T-helper 1 cell treated with Interleukin-12 subunit alpha and Interleukin-12 subunit beta and Interleukin-4 antibody, amounts not matched to agents 30 μg/mL and 1 μg/mL, for 36 hours (primary cell): ENCODE results near the gene DNAJB12.
"Not testable (repeated sequence)": the region's sequence is repeated elsewhere in the genome, so short reads cannot be mapped to it uniquely, and the experiment has no call there.

Experiments used
- H3K27ac Mint-ChIP-seq: one replicate; pipeline ENCODE4 v1.8.0; 2021; ENCODE audit warnings: mild to moderate bottlenecking, mixed read lengths
- H3K27me3 Mint-ChIP-seq: one replicate; pipeline ENCODE4 v1.8.0; 2021; ENCODE audit warnings: low read depth, mixed read lengths
- H3K36me3 Mint-ChIP-seq: one replicate; pipeline ENCODE4 v1.8.0; 2021; ENCODE audit warnings: low read depth, mixed read lengths
- H3K4me1 Mint-ChIP-seq: one replicate; pipeline ENCODE4 v1.8.0; 2021; ENCODE audit warnings: low read depth, mixed read lengths
- H3K4me3 Mint-ChIP-seq: one replicate; pipeline ENCODE4 v1.8.0; 2021; ENCODE audit warnings: mild to moderate bottlenecking, moderate library complexity, mixed read lengths
- H3K9me3 Mint-ChIP-seq: one replicate; pipeline ENCODE4 v1.8.0; 2021; ENCODE audit warnings: mixed read lengths

DNAJB12 gene

DNA sequence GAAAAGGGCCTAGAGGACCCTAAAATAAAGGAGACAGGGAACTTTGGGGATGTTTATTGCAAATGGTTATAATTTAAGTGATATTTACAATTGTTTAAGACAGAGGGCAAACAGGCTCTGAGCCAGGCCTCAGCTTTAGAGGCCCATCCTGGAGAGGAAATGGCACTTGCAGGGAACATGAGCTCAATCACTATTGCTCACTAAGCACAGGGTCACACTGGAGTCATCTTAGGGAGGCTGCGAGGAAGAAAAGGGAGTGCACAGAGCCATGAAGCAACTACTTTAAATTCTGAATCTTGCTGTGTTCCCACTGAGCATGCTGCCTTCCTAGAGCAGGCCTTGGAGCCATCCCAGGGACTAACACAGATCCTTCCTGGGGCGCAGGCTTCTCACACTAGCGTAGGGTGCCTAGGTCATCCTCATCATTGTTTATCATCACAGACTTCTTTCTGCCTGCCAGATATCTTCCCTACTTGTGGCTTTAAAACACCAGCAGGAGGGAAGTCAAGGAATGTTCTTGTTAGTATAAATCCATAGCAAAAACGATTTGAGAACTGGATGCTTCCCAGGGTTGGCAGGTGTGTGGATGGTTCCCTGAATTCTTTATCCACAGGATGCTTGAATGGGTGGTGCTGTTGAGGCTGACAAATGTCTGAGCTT lies 12.7 kb upstream of the DNAJB12 start:
- Mint-ChIP-seq H3K27ac (peak overlapping the region; percentile 58), H3K4me3 (no peak overlapping the region), H3K36me3 (no peaks in the 10 kb centered on the region), H3K27me3 (no peaks in the 10 kb centered on the region), H3K4me1 (peaks cover 32% of the 10 kb centered on the region), H3K9me3 (no peaks in the 10 kb centered on the region)

DNA sequence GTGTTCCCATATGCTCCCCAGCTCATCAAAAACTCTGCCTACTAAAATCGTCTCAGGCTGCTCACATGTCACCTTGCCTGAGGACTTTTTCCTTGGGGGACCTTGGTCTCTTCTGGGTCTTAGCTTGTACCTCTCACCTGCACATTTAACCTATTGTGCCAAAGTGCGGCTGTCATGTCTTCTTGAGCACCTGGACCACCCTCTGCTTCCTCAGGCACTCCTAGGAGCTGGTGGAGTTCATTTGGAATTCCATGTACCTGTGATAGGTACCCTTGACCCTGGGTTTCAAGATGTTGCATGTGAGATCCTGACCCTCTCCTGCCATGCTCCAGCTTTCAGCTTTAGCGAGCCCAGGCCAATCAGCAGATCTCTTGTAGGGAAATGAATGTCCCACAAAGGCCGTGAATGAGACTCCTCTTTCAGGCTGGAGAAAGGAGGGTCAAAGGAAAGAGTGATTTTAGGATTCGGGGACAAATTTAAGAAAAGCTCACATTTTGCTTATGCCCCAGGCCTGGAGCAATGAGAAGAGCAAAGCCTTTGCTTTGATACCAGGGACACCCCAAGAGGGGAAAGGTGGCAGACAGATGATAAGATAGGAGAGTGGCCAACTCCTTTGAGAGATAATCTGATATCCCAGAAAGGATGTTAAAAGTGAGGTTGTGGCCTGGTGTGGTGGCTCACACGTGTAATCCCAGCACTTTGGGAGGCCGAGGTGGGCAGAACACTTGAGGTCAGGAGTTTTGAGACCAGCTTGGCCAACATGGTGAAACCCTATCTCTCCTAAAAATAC lies 10.6 kb upstream of the DNAJB12 start:
- H3K27me3 Mint-ChIP-seq = no peaks in the 10 kb centered on the region
- no peaks in the 10 kb centered on the region for H3K36me3 Mint-ChIP-seq
- peak overlapping the region; percentile 22 for H3K27ac Mint-ChIP-seq
- H3K4me3 Mint-ChIP-seq = no peak overlapping the region
- peaks cover 27% of the 10 kb centered on the region for H3K4me1 Mint-ChIP-seq
- no peaks in the 10 kb centered on the region for H3K9me3 Mint-ChIP-seq

DNA sequence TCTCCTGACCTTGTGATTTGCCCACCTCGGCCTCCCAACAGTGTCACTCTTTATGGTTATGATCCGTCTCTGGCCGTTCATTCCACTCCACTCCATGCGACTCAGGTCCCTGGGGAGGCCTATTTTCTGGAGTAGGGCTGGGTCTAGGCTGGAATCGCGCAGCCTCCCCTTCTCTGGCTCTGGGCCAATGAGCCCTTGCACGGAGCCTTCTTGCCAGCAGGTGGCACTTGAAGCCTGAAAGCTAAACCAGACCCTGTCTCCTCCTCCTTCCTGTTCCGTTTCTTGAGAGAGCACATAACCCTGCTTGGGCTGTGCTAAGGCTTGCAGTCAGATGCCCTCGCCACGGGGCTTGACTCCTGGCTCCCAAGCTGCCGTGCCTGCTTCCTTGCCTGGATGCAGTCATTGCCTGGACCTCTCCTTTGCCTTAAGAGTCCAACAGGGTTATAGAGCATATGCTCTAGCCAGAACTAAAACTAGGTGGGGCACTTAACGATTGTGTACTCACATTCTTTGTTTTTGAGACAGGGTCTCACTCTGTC lies 9.6 kb upstream of the DNAJB12 start:
- Mint-ChIP-seq H3K4me3 (no peak overlapping the region), H3K4me1 (peaks cover 21% of the 10 kb centered on the region), H3K9me3 (no peaks in the 10 kb centered on the region), H3K36me3 (no peaks in the 10 kb centered on the region), H3K27me3 (no peaks in the 10 kb centered on the region), H3K27ac (no peak overlapping the region)

DNA sequence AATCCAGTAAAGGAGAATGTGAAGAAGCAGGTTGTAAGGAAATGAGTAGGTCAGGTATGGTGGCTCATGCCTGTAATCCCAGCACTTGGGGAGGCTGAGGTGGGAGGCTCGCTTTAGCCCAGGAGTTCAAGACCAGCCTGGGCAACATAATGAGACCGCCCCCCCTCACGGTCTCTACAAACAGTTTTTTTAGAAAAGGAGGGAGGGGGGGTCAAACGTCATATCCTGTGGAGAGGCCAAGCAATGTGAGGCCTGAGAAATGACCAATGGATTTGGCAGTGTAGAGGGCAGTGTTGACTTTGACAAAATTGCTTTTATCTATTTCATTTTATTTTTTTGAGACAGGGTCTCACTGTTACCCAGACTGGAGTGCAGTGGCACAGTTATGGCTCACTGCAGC lies 2.3 kb upstream of the DNAJB12 start:
- H3K27me3 Mint-ChIP-seq = no peaks in the 10 kb centered on the region
- H3K4me3 Mint-ChIP-seq = no peak overlapping the region
- peaks cover 6% of the 10 kb centered on the region for H3K36me3 Mint-ChIP-seq
- no peaks in the 10 kb centered on the region for H3K9me3 Mint-ChIP-seq
- H3K27ac Mint-ChIP-seq = no peak overlapping the region
- peaks cover 24% of the 10 kb centered on the region for H3K4me1 Mint-ChIP-seq

DNA sequence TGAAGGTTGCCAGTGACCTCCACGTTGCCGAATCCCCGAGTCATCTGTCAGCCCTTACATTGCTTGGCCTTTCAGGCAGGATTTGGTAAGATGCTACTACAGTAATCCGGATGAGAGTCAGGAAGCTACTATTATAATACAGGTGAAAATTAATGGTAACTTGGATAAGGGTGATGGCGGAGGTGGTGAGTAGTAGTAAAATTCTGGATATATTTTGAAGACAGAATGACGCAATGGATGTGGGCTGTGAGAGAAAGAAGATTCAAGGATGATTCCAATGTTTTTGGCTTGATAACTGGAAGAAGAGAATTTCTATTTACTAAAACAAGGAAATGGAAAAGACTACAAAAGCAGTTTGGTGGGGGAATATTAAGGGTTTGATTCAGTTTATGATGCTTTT lies 1.4 kb upstream of the DNAJB12 start:
- no peak overlapping the region for H3K4me3 Mint-ChIP-seq
- H3K9me3 Mint-ChIP-seq = no peaks in the 10 kb centered on the region
- peaks cover 29% of the 10 kb centered on the region for H3K4me1 Mint-ChIP-seq
- H3K36me3 Mint-ChIP-seq = peaks cover 11% of the 10 kb centered on the region
- H3K27ac Mint-ChIP-seq = no peak overlapping the region
- H3K27me3 Mint-ChIP-seq = no peaks in the 10 kb centered on the region

DNA sequence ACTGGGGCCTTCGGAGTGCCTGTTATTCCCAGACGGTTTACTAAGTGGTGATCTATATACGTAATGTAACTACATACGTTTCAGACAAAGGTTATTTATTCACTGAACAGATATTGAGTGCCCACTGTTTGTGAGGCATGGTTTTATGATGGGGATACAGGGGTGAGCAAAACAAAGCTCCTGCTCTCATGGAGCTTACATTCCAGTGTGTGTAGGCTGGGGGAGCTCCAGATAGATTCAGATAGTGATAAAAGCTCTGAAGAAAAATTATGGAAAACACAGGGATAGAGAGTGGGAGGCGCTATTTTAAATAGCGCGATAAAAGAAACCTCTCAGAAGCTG lies 466 bp upstream of the DNAJB12 start:
- peaks cover 29% of the 10 kb centered on the region for H3K4me1 Mint-ChIP-seq
- H3K4me3 Mint-ChIP-seq = peak overlapping the region; percentile 99
- peak overlapping the region; percentile 99 for H3K27ac Mint-ChIP-seq
- H3K27me3 Mint-ChIP-seq = no peaks in the 10 kb centered on the region
- peaks cover 11% of the 10 kb centered on the region for H3K36me3 Mint-ChIP-seq
- H3K9me3 Mint-ChIP-seq = no peaks in the 10 kb centered on the region

DNA sequence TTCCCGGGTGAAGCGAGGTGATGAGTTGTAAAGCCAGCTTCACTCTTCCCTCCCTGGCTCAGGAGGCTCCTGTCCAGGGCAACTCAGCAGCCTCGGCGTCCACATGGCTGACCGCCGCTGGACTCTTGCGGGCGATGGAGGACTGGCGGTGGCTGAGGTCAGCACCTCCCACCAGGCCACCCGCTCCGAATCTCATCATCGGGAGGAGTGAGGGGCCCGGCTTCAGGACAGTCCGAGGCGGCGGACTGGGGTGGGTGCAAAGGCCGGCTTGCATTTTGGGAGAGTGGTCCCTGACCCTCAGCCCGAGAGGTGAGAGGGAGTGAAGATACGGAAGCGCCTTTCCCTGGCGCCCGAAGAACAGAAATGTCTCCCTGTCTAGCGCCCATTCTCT lies 759 bp downstream of the DNAJB12 start:
- H3K27ac Mint-ChIP-seq = peak overlapping the region; percentile 99
- peak overlapping the region; percentile 99 for H3K4me3 Mint-ChIP-seq
- H3K9me3 Mint-ChIP-seq = no peaks in the 10 kb centered on the region
- peaks cover 14% of the 10 kb centered on the region for H3K36me3 Mint-ChIP-seq
- H3K4me1 Mint-ChIP-seq = peaks cover 35% of the 10 kb centered on the region
- H3K27me3 Mint-ChIP-seq = no peaks in the 10 kb centered on the region

DNA sequence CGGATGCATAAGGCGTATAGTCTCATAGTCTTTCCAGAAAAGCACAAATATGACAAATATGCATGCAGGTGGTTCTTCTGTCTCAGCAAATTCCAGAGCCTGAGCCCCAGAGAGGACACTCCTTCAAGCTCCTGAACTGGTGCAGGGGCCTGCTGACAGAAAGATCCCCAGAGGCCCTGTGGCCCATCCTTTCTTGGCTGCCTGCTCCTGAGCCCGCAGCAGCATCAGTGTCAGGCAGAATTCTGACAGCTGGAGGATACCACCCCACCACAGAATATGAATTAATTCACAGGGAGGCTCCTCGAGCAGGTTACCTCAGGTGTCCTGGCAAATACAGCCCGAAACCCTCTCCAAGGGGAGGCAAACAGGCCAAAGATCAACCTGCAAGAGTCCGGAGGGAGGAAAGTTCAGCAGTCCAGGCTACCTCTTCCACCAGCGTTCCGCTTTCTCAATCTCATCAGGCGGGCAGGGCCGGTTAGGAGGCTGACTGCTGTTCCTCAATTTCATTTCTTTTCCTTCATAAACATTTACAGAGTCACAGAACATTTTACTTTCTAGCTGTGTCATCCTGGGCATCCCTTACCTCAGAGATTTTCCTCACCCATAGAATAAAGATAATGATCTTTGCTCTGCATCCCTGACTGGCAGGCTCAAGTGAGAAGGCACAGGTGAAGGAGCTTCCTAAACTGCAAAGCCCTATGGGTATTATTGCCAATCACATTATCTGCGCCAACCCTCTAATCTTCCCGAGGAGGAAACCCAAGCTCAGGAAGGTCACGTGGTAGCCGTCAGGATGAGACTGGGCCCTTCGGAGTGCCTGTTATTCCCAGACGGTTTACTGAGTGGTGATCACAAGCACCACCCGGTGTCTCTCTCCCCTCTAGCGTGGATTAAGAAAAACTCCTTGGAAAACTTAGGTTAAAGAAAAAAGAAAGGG lies 1.4 kb downstream of the DNAJB12 start:
- H3K27ac Mint-ChIP-seq = peak overlapping the region; percentile 45
- H3K27me3 Mint-ChIP-seq = no peaks in the 10 kb centered on the region
- peaks cover 16% of the 10 kb centered on the region for H3K36me3 Mint-ChIP-seq
- peaks cover 35% of the 10 kb centered on the region for H3K4me1 Mint-ChIP-seq
- peak overlapping the region; percentile 99 for H3K4me3 Mint-ChIP-seq
- no peaks in the 10 kb centered on the region for H3K9me3 Mint-ChIP-seq

DNA sequence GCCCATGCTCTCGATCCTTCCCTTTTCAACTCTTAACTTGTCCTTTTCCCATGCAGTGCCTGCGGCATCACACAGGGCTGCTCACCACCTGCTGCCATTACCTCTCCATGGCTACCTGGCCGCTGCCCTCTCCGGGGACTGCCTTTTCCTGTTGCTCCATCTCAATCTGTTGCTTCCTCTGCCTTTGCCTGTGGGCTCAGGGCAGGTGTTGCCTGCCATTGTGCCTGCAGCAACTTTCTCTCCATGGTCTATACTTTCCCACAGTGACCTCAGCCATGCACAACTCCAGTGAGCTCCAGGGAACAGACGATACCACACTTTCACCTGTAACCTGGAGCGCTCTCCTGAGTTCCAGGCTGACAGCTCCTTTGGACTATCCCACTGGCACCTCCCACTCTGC lies 3.2 kb downstream of the DNAJB12 start:
- H3K4me3 Mint-ChIP-seq = no peak overlapping the region
- H3K36me3 Mint-ChIP-seq = peaks cover 16% of the 10 kb centered on the region
- no peaks in the 10 kb centered on the region for H3K9me3 Mint-ChIP-seq
- no peaks in the 10 kb centered on the region for H3K27me3 Mint-ChIP-seq
- no peak overlapping the region for H3K27ac Mint-ChIP-seq
- peaks cover 35% of the 10 kb centered on the region for H3K4me1 Mint-ChIP-seq

DNA sequence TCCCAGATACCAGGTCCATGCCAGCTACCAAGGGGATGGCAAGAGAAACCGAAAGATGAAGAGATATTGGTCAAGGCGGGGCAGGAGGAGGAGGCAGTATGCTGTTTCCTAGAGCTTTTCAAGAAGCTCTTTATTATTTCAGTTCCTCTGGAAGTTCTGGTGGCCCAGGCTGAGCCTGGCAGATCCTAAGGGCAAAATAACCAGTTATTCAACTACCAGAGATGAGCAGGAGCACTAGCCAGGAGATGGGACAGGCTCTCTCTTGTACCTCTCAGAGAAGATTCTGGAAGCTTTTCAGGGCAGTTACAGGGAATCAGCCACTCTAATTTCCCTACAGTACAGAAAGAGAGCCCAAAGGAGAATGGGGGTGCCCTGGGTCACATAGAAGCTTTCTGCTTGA lies 5.3 kb downstream of the DNAJB12 start:
- peaks cover 27% of the 10 kb centered on the region for H3K4me1 Mint-ChIP-seq
- H3K4me3 Mint-ChIP-seq = no peak overlapping the region
- no peak overlapping the region for H3K27ac Mint-ChIP-seq
- H3K9me3 Mint-ChIP-seq = no peaks in the 10 kb centered on the region
- H3K27me3 Mint-ChIP-seq = no peaks in the 10 kb centered on the region
- peaks cover 16% of the 10 kb centered on the region for H3K36me3 Mint-ChIP-seq

DNA sequence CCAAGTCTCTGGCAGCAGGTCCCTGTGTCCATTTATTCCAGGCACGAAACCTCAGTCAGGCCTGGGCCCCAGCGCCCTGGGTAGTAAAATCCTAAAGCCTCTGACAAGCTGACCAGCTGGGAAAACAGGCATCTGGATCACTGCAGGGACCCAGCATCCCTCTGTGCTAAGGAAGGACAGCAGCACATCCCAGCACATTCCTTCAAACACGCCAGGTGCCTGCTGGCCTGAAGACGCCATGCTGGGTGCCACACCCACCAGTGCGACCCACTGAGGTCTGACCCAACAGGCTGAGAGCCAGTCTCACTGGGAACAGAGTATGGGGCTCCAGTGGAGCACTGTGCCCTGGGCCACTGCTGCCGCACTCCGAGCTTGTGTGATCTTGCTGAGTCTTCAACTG lies 6.4 kb downstream of the DNAJB12 start:
- Mint-ChIP-seq H3K27me3 (no peaks in the 10 kb centered on the region), H3K36me3 (peaks cover 18% of the 10 kb centered on the region), H3K9me3 (no peaks in the 10 kb centered on the region), H3K27ac (no peak overlapping the region), H3K4me3 (no peak overlapping the region), H3K4me1 (peaks cover 22% of the 10 kb centered on the region)

DNA sequence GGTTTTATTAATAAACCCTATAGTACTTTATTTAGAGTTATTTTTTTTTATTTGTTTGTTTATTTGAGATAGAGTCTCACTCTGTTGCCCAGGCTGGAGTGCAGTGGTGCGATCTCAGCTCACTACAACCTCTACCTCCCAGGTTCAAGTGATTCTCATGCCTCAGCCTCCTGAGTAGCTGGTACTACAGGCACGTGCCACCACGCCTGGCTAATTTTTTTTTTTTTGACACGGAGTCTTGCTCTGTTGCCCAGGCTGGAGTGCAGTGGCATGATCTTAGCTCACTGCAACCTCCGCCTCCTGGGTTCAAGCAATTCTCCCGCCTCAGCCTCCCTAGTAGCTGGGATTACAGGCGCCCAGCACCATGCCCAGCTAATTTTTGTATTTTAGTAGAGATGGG lies 8.6 kb downstream of the DNAJB12 start:
- H3K27me3 Mint-ChIP-seq, H3K4me1 Mint-ChIP-seq, H3K4me3 Mint-ChIP-seq, H3K9me3 Mint-ChIP-seq, H3K27ac Mint-ChIP-seq: not testable (repeated sequence)
- H3K36me3 Mint-ChIP-seq = peaks cover 12% of the 10 kb centered on the region

DNA sequence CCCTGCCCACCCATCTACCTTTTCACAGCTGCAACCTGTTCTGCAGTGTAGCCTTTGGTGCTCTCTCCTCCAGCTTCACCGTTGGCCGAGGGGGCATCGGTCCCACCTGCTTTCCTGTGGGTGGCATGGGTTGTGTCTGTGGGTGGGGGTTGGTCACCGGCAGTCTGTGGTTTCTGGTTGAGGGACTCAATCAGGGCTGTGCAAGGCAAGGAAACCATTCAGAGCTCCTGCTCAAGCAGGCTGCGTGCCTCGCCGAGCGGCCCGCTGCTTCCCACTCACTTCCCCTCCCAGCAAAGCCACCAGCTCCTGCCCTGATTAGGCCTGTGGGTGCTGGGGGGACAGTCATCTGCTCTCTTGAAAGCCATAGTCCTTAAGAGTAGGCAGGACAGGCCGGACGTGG lies 9.8 kb downstream of the DNAJB12 start:
- H3K27ac Mint-ChIP-seq = no peak overlapping the region
- no peaks in the 10 kb centered on the region for H3K27me3 Mint-ChIP-seq
- H3K36me3 Mint-ChIP-seq = peaks cover 17% of the 10 kb centered on the region
- H3K4me1 Mint-ChIP-seq = peaks cover 8% of the 10 kb centered on the region
- no peak overlapping the region for H3K4me3 Mint-ChIP-seq
- no peaks in the 10 kb centered on the region for H3K9me3 Mint-ChIP-seq

DNA sequence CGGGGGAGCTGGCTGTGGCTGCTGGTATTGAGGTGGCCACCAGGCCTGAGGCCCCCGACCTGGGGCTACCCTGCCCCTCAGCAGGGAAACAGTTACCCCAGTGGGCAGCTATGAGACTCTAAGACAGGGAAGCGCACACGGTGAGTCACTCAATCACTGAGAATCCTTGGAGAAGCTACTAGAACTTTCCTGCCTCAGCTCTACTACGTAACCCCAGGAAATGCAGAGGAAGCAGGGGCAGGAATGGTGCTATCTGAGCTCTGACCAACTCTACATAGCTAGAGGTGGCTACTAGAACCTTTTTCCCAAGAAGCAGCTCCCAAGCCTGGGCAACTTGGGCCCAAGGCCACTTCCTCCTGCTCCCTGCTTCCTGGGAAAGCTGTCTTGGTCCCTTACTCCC lies 11.8 kb downstream of the DNAJB12 start:
- no peak overlapping the region for H3K27ac Mint-ChIP-seq
- H3K4me1 Mint-ChIP-seq = peaks cover 3% of the 10 kb centered on the region
- peaks cover 13% of the 10 kb centered on the region for H3K36me3 Mint-ChIP-seq
- no peaks in the 10 kb centered on the region for H3K27me3 Mint-ChIP-seq
- H3K4me3 Mint-ChIP-seq = no peak overlapping the region
- H3K9me3 Mint-ChIP-seq = no peaks in the 10 kb centered on the region
